SU-DHL-6 (cell line): ENCODE measurements around the gene MYRFL.

Experiments used
- H2AFZ ChIP-seq: fragments of 200-600 bp; sonication (generic); 2 replicates; pipeline ENCODE4 v1.6.1; 2014; ENCODE audit warnings: low read depth, mild to moderate bottlenecking, moderate library complexity, mixed read lengths, antibody characterized with exemption, low read length; ENCODE audit not compliant: severe bottlenecking
- H3F3A ChIP-seq: fragments of 200-600 bp; shearing (Covaris generic); 2 replicates; pipeline ENCODE4 v1.6.0; 2016; ENCODE audit warnings: antibody characterized with exemption, mild to moderate bottlenecking; ENCODE audit not compliant: insufficient read depth
- H3K27ac ChIP-seq: fragments of 200-600 bp; sonication (generic); 2 replicates; pipeline ENCODE4 v1.5.1; 2016; ENCODE audit warnings: low read depth, mild to moderate bottlenecking, low read length, moderate library complexity, mixed read lengths
- H3K27me3 ChIP-seq: fragments of 200-600 bp; sonication (generic), shearing (Covaris generic); 2 replicates; pipeline ENCODE4 v1.6.0; 2014; ENCODE audit warnings: mild to moderate bottlenecking, low read length
- H3K36me3 ChIP-seq: fragments of 200-600 bp; sonication (generic); 2 replicates; pipeline ENCODE4 v1.6.1; 2014; ENCODE audit warnings: mild to moderate bottlenecking, low read length, mixed read lengths
- H3K4me2 ChIP-seq: fragments of 300-600, 200-600 bp; shearing (Covaris generic), sonication (generic); 2 replicates; pipeline ENCODE4 v1.6.0; 2014; ENCODE audit warnings: low read length, low read depth, mild to moderate bottlenecking; ENCODE audit not compliant: poor library complexity, severe bottlenecking
- H3K4me3 ChIP-seq: fragments of 200-600 bp; sonication (generic); 2 replicates; pipeline ENCODE4 v1.5.1; 2014; ENCODE audit warnings: antibody characterized with exemption, low read length, mild to moderate bottlenecking, mixed read lengths; ENCODE audit not compliant: insufficient read depth, poor library complexity, severe bottlenecking
- H3K79me2 ChIP-seq: fragments of 200-600 bp; sonication (generic); 2 replicates; pipeline ENCODE4 v1.6.1; 2014; ENCODE audit warnings: mild to moderate bottlenecking, low read length, moderate library complexity; ENCODE audit not compliant: insufficient read depth
- H3K9ac ChIP-seq: fragments of 200-600 bp; sonication (generic); 2 replicates; pipeline ENCODE4 v1.7.0; 2014; ENCODE audit warnings: mild to moderate bottlenecking, low read length
- H3K9me2 ChIP-seq: fragments of 200-600 bp; sonication (generic); replicated peaks from 2 replicates; pipeline ENCODE4 v1.6.1; 2014; ENCODE audit warnings: low read length; ENCODE audit not compliant: insufficient read depth
- H3K9me3 ChIP-seq: fragments of 200-600 bp; sonication (generic); 2 replicates; pipeline ENCODE4 v1.6.1; 2014; ENCODE audit warnings: low read length, mixed read lengths; ENCODE audit not compliant: insufficient read depth
- H4K20me1 ChIP-seq: fragments of 200-600 bp; sonication (generic); 2 replicates; pipeline ENCODE4 v1.6.1; 2014; ENCODE audit warnings: low read depth, mild to moderate bottlenecking, antibody characterized with exemption, low read length, moderate library complexity, mixed read lengths
- CTCF ChIP-seq: fragments of 200-600 bp; sonication (generic); IDR thresholded peaks from one replicate; pipeline ENCODE4 v1.5.1; 2017; ENCODE audit warnings: antibody characterized with exemption, mild to moderate bottlenecking, low read length, moderate library complexity; ENCODE audit not compliant: insufficient read depth, poor library complexity, severe bottlenecking
- EZH2phosphoT487 ChIP-seq: fragments of 200-600 bp; sonication (generic), shearing (Covaris generic); conservative IDR thresholded peaks from 2 replicates; pipeline ENCODE4 v1.6.1; 2018; ENCODE audit warnings: mild to moderate bottlenecking, antibody characterized with exemption, low read length, moderate library complexity, mixed read lengths

The MYRFL gene

GRCh38 chr12:69837657-69838415 lies 12.8 kb downstream of the MYRFL start:
- Histone ChIP-seq H3K9me2 (no peaks in the 10 kb centered on the region), H3K36me3 (no peaks in the 10 kb centered on the region), H3K9me3 (no peaks in the 10 kb centered on the region), H3K27me3 (no peaks in the 10 kb centered on the region), H3K27ac (no peak overlapping the region), H3K4me2 (no peak overlapping the region), H3F3A (no peaks in the 10 kb centered on the region), H4K20me1 (no peaks in the 10 kb centered on the region), H3K4me3 (no peak overlapping the region), H3K79me2 (no peaks in the 10 kb centered on the region), H3K9ac (no peak overlapping the region), H2AFZ (no peak overlapping the region)
- TF ChIP-seq EZH2phosphoT487 (no peak), CTCF (no peak)

GRCh38 chr12:69840727-69841126 lies 15.7 kb downstream of the MYRFL start:
- no peak overlapping the region for H3K27ac ChIP-seq
- no peaks in the 10 kb centered on the region for H3K9me2 ChIP-seq
- TF ChIP-seq CTCF (no peak), EZH2phosphoT487 (no peak)
- no peak overlapping the region for H2AFZ ChIP-seq
- no peaks in the 10 kb centered on the region for H3K79me2 ChIP-seq
- no peak overlapping the region for H3K4me2 ChIP-seq
- H3K36me3 ChIP-seq = no peaks in the 10 kb centered on the region
- no peaks in the 10 kb centered on the region for H3F3A ChIP-seq
- no peaks in the 10 kb centered on the region for H3K9me3 ChIP-seq
- no peaks in the 10 kb centered on the region for H3K27me3 ChIP-seq
- no peak overlapping the region for H3K4me3 ChIP-seq
- no peaks in the 10 kb centered on the region for H4K20me1 ChIP-seq
- H3K9ac ChIP-seq = no peak overlapping the region

- no peak overlapping the region for H3K4me2 ChIP-seq
- TF ChIP-seq EZH2phosphoT487 (no peak), CTCF (no peak)
Observed at GRCh38 chr12:69843608-69844007, 18.6 kb downstream of the MYRFL start.

More at GRCh38 chr12:69843608-69844007, 18.6 kb downstream of the MYRFL start:
- Histone ChIP-seq H4K20me1 (no peaks in the 10 kb centered on the region), H3F3A (no peaks in the 10 kb centered on the region), H3K9me2 (no peaks in the 10 kb centered on the region), H3K79me2 (no peaks in the 10 kb centered on the region), H3K9ac (no peak overlapping the region), H2AFZ (no peak overlapping the region), H3K36me3 (no peaks in the 10 kb centered on the region), H3K27me3 (no peaks in the 10 kb centered on the region), H3K4me3 (no peak overlapping the region), H3K9me3 (no peaks in the 10 kb centered on the region), H3K27ac (no peak overlapping the region)
